ENCODE measurements around the gene CPNE9. TPM values are rescaled to one million over a fixed set of nuclear protein-coding genes. Genes with fewer than 3 reads are reported as not detected.

Gene CPNE9
- total RNA-seq, 1 experiment from 2014 or later: not detected

DNA sequence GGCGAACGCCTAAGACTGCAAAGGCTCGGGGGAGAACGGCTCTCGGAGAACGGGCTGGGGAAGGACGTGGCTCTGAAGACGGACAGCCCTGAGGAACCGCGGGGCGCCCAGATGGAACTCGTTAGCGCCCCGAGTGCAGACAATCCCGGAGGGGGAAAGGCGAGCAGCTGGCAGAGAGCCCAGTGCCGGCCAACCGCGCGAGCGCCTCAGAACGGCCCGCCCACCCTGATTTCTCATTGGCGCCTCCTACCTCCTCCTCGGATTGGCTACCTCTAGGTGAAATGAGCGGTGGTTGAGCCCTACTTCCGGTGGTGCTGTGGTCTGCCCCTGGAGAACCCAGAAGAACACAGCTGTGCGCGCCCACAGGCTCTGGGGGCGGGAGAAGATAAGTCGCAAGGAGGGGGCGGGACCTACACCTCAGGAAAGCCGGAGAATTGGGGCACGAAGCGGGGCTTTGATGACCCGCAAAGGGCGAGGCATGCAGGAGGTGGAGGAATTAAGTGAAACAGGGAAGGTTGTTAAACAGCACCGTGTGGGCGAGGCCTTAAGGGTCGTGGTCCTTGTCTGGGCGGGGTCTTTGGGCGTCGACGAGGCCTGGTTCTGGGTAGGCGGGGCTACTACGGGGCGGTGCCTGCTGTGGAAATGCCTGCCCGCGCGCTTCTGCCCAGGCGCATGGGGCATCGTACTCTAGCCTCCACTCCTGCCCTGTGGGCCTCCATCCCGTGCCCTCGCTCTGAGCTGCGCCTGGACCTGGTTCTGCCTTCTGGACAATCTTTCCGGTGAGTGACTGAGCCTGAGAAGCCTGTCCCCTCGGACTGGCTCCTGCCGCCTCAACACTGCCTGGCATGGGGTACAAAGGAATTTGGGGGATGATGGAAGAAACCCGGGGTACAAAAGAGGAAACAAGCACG lies 46.3 kb downstream of the CPNE9 start, which contains the start of gene OGG1:
TSS of gene OGG1 (plus strand) at position 308 of the 911 bp plus-strand sequence. CDS start at position 643, 335 bp downstream.
- Histone ChIP-seq H3K27me3 (replicated peaks) (no peaks in the 10 kb centered on the region), H3K4me1 (replicated peaks) (peaks cover 17% of the 10 kb centered on the region), H3K27ac (peak within 1 kb of the TSS; percentile 33), H3K4me3 (peak within 1 kb of the TSS; percentile 46), H3K9me3 (replicated peaks) (no peaks in the 10 kb centered on the region), H3K36me3 (peaks cover 63% of the 10 kb centered on the region)
- DNase-seq (ENCODE audit: low read depth in 1 of 2, low spot score in 2 of 2): peak; percentile 95 to 98

DNA sequence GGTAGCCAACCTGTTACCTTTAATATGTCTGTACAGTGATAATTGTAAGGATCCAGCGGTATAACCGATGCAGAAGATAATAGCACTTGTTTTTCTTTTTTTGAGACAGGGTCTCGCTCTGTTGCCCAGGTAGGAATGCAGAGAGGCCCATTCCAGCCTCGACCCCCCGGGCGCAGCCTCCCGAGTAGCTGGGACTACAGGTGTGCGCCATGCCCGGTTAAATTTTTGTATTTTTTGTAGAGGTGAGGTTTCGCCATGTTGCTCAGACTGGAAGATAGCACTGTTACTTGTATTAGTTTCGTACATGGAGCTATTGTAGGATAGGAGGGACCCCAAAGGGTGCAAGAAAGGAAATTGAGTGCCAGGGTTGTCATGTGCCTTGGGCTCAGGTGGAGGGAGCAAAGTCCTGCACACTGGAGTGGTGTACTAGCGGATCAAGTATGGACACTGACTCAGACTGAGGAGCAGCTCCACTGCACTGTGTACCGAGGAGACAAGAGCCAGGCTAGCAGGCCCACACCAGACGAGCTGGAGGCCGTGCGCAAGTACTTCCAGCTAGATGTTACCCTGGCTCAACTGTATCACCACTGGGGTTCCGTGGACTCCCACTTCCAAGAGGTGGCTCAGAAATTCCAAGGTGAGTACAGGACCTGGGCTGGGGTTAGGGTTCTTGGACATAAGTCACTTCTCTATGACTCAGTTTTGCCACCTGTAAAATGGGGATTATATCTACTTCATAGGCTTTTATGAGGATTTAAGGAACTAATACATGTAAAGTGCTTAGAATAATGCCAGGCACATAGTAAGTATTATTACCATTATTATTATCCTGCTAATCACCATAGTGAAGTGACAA lies 47.2 kb downstream of the CPNE9 start:
- Histone ChIP-seq H3K27ac (no peak overlapping the region; the same call in 1 of the 2 replicates), H3K9me3 (replicated peaks) (no peaks in the 10 kb centered on the region), H3K4me1 (replicated peaks) (peaks cover 17% of the 10 kb centered on the region), H3K4me3 (peak overlapping the region; percentile 46), H3K36me3 (peaks cover 55% of the 10 kb centered on the region), H3K27me3 (replicated peaks) (no peaks in the 10 kb centered on the region)
- DNase-seq (ENCODE audit: low read depth in 1 of 2, low spot score in 2 of 2): peak in 1 of 2 experiments; percentile 10

DNA sequence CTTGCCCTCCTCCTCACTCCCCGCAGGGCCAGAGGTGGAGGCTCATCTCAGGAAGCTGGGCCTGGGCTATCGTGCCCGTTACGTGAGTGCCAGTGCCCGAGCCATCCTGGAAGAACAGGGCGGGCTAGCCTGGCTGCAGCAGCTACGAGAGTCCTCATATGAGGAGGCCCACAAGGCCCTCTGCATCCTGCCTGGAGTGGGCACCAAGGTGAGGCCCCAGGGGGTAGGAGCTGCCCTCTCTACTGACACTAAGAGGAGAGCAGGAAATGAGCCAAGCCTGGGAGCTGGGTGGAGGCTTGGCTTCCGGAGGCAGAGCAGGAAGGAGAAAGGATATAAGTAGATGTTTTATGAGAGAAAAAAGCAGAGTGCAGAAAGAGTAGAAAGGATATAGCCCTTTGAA lies 51.0 kb downstream of the CPNE9 start:
- Histone ChIP-seq H3K4me3 (no peak overlapping the region), H3K4me1 (replicated peaks) (peaks cover 8% of the 10 kb centered on the region), H3K9me3 (replicated peaks) (no peaks in the 10 kb centered on the region), H3K27me3 (replicated peaks) (no peaks in the 10 kb centered on the region), H3K36me3 (peaks cover 45% of the 10 kb centered on the region), H3K27ac (no peak overlapping the region)
- DNase-seq (ENCODE audit: low read depth in 1 of 2, low spot score in 2 of 2): no peak

DNA sequence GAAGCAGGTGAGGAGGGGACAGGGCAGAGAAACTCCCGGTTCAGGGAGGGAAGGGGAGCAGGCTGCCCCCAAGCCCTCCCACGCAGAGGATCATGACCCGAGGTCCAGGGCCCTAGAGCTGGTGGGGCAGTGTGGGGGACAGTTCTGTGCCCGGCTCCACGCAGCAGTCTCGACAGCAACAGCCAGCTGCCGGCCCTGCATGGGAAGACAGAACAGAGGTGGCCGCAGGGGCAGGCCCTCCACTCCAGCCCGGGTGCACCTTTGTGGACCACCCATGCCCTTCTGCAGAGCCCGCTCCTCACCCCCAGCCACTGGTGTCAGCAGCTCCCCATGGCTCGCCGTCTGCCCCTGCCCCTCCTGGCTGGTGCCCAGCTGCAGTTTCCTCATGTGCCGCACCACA lies 53.8 kb downstream of the CPNE9 start:
- DNase-seq (ENCODE audit: low read depth in 1 of 2, low spot score in 2 of 2): no peak
- no peak overlapping the region for H3K4me3 ChIP-seq
- no peak overlapping the region for H3K27ac ChIP-seq
- no peaks in the 10 kb centered on the region for H3K27me3 ChIP-seq (replicated peaks)
- H3K4me1 ChIP-seq (replicated peaks): no peaks in the 10 kb centered on the region
- H3K9me3 ChIP-seq (replicated peaks): no peaks in the 10 kb centered on the region
- peaks cover 32% of the 10 kb centered on the region for H3K36me3 ChIP-seq

DNA sequence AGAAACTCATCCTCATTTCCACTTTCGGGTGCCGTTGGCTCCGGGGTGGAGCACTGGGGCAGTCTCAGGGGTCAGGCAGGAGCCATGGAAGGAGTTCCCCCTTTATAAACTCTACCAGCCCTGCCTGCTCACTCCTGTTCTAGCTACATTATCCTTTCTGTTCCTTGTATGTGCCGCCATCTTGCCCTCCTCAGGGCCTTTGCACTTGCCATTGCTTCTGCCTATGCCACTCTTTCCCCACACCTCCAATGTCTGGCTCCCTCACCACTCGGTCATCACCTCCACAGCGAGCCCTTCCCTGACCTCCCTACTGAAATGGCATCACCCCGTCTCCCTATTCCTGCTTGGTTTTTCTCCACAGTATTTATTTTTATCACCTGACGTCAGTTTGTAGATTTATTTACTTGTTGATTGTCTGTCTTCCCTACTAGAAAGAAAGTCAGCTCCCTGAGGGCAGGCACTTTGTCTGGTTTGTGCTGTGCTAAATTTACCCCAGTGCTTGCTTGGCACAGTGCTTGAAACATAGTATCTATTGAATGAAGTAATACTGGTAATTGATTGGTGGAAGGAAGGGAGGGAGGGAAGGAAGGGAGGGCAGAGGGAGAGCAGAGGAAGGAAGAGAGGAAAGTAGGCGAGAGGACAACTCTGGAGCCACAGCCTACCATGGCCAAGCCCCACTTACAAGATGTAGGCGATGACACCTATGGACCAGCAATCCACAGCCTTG lies 57.3 kb downstream of the CPNE9 start:
- Histone ChIP-seq H3K27ac (no peak overlapping the region), H3K27me3 (replicated peaks) (no peaks in the 10 kb centered on the region), H3K9me3 (replicated peaks) (no peaks in the 10 kb centered on the region), H3K36me3 (peaks cover 23% of the 10 kb centered on the region), H3K4me3 (no peak overlapping the region), H3K4me1 (replicated peaks) (no peaks in the 10 kb centered on the region)
- DNase-seq (ENCODE audit: low read depth in 1 of 2, low spot score in 2 of 2): no peak

DNA sequence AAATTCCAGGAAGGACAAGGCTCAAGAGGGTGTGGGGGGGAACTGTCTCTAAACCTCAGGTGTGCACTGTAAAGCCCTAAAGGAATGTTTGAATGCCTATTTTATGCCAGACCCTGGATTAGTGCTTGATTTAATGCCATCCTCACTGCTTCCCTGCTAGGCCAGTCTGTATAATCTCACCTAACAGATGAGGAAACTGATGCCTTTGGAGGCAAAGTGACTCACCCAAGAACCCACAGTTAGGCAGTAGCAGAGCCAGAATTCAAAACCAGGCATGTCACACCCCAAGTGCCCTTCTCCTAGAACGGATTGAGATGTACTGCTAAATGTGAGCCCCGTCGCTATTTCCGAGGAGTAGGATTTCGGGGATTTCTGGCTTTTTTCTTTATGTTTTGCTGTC lies 58.3 kb downstream of the CPNE9 start:
- H3K27ac ChIP-seq: no peak overlapping the region
- peaks cover 14% of the 10 kb centered on the region for H3K36me3 ChIP-seq
- H3K4me3 ChIP-seq: no peak overlapping the region
- H3K27me3 ChIP-seq (replicated peaks): no peaks in the 10 kb centered on the region
- no peaks in the 10 kb centered on the region for H3K9me3 ChIP-seq (replicated peaks)
- no peaks in the 10 kb centered on the region for H3K4me1 ChIP-seq (replicated peaks)
- no peak for DNase-seq (ENCODE audit: low read depth in 1 of 2, low spot score in 2 of 2)

DNA sequence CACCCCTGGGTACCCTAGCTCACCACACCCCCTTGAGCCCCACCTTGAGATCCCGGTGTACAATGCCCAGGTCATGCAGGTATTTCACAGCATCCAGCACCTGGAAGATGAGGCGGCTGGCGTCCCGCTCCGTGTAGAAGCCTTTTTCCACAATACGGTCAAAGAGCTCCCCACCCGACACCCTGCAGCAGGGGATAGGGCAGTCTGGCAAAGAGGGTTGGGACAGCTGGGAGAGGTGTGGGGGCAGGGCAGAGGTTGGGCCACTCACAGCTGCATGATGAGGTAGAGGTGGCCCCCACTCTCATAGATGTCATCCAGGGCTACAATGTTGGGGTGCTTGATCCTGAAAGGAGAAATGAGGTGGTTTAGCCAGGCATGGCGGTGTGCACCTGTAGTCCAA lies 59.2 kb downstream of the CPNE9 start:
- H3K36me3 ChIP-seq: peaks cover 7% of the 10 kb centered on the region
- no peak overlapping the region for H3K27ac ChIP-seq
- H3K4me3 ChIP-seq: no peak overlapping the region
- no peaks in the 10 kb centered on the region for H3K4me1 ChIP-seq (replicated peaks)
- no peaks in the 10 kb centered on the region for H3K9me3 ChIP-seq (replicated peaks)
- no peaks in the 10 kb centered on the region for H3K27me3 ChIP-seq (replicated peaks)
- DNase-seq (ENCODE audit: low read depth in 1 of 2, low spot score in 2 of 2): no peak

DNA sequence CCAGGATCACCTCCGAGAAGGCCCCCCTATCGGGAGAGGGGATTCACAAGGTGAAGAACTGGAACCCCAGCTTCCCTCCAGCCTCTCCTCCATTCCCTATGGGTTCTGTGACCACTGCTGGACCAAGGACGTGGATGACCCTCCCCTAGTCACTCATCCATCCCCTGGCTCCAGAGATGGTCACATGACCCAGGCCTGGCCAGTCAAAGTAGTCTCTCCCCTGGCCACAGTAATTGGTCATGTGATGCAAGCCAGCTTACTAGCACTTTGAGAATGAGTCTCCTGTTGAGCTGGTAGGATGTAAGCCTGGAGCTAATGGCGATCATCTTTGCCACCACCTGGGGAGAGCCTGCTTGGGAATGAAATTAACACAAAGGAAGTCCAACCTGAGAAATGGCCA lies 62.2 kb downstream of the CPNE9 start:
- peaks cover 10% of the 10 kb centered on the region for H3K4me1 ChIP-seq (replicated peaks)
- H3K36me3 ChIP-seq: no peaks in the 10 kb centered on the region
- H3K4me3 ChIP-seq: no peak overlapping the region
- no peak overlapping the region for H3K27ac ChIP-seq
- no peak for DNase-seq (ENCODE audit: low read depth in 1 of 2, low spot score in 2 of 2)
- H3K27me3 ChIP-seq (replicated peaks): no peaks in the 10 kb centered on the region
- H3K9me3 ChIP-seq (replicated peaks): no peaks in the 10 kb centered on the region

DNA sequence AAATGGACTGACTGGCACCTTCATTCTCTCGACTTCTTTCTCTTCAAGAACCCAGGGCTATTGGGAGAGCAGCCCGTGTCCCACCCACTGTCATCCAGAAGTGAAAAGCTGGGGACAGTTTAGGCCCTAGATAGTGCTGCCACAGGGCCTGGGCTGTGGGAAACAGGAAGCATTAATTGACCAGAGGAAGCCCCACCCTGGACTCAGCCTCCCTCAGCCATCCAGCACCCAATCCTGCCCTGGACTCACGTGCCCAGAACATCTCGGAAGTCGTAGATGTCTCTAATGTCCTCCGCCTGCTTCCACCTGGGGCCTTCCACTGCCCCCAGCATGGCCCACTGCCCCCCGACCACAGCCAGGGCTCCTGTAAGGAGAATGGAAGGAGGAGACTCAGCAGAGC lies 63.8 kb downstream of the CPNE9 start:
- Histone ChIP-seq H3K4me1 (replicated peaks) (peaks cover 10% of the 10 kb centered on the region), H3K27ac (no peak overlapping the region), H3K36me3 (no peaks in the 10 kb centered on the region), H3K4me3 (no peak overlapping the region), H3K9me3 (replicated peaks) (no peaks in the 10 kb centered on the region), H3K27me3 (replicated peaks) (no peaks in the 10 kb centered on the region)
- no peak for DNase-seq (ENCODE audit: low read depth in 1 of 2, low spot score in 2 of 2)

DNA sequence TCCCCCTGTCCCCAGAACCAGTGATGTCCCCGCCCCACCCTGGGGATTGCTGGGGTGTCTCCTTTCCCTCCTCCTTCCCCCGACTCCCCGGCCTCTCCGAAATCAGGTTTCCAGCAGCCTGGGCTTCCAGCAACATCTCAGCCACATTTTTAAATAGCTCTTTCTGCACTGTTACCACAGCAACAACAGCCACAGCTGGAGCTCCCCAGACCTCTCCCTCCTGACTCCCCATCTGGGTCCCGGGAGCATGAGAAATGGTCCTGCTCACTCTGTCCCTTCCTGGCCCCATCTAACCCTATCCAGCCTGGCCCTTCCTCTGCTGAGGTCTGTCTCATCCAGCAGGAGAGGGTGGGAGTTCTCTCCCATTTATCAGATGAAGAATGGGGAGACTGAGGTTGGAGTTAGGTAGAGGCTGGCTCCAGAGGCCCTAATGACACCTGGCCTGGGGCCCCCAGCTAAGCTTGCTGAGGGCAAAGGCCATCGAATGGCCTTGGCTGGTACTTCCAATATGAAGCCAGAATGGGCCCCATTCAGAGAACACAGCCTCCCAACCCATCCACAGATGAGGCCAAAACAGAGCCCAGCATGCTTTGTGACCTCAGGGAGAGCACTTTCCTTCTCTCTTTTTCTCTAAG lies 64.6 kb downstream of the CPNE9 start:
- no peaks in the 10 kb centered on the region for H3K9me3 ChIP-seq (replicated peaks)
- H3K27ac ChIP-seq: no peak overlapping the region
- no peak for DNase-seq (ENCODE audit: low read depth in 1 of 2, low spot score in 2 of 2)

DNA sequence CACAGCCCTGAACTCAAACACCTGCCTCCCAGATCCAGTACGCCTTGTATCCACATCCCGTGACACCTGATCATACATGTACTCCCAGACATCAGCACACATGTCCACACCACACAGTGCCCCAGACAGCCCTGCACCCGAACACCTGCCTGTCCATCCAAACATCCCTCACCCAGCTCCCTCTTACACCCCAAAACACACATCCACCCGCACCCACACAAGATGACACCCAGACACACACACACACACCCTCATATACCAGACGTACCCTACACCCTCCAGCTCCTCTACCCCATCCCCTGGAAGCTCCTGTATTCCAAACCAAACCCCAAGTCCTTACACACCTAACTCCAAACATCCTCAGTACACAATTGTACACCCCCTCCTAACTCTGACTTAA lies 65.4 kb downstream of the CPNE9 start:
- no peak overlapping the region for H3K27ac ChIP-seq
- no peaks in the 10 kb centered on the region for H3K36me3 ChIP-seq
- no peaks in the 10 kb centered on the region for H3K9me3 ChIP-seq (replicated peaks)
- H3K4me3 ChIP-seq: no peak overlapping the region
- H3K4me1 ChIP-seq (replicated peaks): peaks cover 10% of the 10 kb centered on the region
- no peak for DNase-seq (ENCODE audit: low read depth in 1 of 2, low spot score in 2 of 2)
- H3K27me3 ChIP-seq (replicated peaks): no peaks in the 10 kb centered on the region

More for the DNA sequence above, 64.6 kb downstream of the CPNE9 start:
- Histone ChIP-seq H3K4me1 (replicated peaks) (peaks cover 10% of the 10 kb centered on the region), H3K27me3 (replicated peaks) (no peaks in the 10 kb centered on the region), H3K4me3 (no peak overlapping the region), H3K36me3 (no peaks in the 10 kb centered on the region)

DNA sequence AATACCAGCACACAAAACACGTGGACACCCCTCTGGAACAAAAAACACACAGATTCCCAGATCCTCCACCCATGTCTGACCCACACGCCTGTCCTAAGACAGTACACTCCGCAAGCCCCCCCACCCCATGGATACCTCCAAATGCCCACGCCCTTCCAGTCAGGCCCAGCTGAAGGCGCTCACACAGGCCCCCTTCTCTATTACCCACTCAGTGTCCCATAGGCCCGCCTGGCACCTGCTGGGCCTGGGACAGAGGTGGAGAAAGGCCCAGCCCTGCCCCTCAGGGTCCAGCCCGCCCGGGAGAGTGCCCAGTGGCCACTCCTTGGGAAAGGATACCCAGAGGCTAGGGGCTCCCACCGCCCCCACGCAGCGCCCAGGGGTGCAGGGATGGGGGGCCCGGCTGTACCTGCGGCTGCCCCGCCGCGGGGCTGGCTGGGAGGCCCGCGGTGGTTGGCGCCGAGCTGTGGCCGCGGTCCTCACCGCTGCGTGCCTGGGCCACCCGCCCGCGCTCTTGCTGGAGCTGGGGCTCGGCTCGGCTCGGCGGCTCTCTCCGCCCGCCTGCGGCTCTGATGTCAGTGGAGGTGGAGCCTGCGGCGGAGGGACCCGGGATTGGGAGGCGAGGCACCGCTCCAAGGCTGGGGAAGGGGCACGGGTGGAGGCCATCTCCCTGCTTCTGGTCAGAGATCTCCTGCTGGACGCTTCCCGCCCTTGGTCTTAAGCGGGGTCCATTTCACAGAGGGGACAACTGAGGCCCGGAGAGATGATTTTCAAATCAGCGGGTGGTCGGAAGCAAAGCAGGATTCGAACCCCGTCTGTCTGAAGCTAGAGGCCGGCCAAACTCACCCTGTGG lies 66.0 kb downstream of the CPNE9 start, which contains the start of gene CAMK1:
TSS of gene CAMK1 (minus strand) at position 522 of the 850 bp plus-strand sequence. CDS start 2,198 bp downstream, outside the sequence.
- peak within 1 kb of the TSS; percentile 39 for H3K4me3 ChIP-seq

More for the DNA sequence above, 66.0 kb downstream of the CPNE9 start, which contains the start of gene CAMK1:
- Histone ChIP-seq H3K4me1 (replicated peaks) (peaks cover 10% of the 10 kb centered on the region), H3K27me3 (replicated peaks) (no peaks in the 10 kb centered on the region), H3K27ac (no peak within 1 kb of the TSS), H3K9me3 (replicated peaks) (no peaks in the 10 kb centered on the region), H3K36me3 (no peaks in the 10 kb centered on the region)
- DNase-seq (ENCODE audit: low read depth in 1 of 2, low spot score in 2 of 2): peak; percentile 44 to 63

Data from SJSA1 (cell line).